Prostate gland (tissue), 2 donors: ENCODE data around the gene NDUFV2. TPM values are rescaled to one million over a fixed set of nuclear protein-coding genes. Genes with fewer than 3 reads are reported as not detected.

Source experiments
- DNase-seq: peaks from one replicate; pipeline ENCODE4 v3.0.0-alpha.2; 2019; ENCODE audit warnings: low spot score
- H3K27ac ChIP-seq, 2 donors: fragments of 200-600 bp; sonication (generic); 2 replicates each; pipeline ENCODE4 v1.5.1; 2017 to 2019
- H3K27me3 ChIP-seq: fragments of 200-600 bp; sonication (generic); replicated peaks from 2 replicates; pipeline ENCODE4 v1.5.1; 2019; ENCODE audit not compliant: insufficient read depth
- H3K36me3 ChIP-seq, 2 donors: fragments of 200-600 bp; sonication (generic); 1 replicate in 1 of 2; 2 replicates in 1 of 2; pipeline versions ENCODE4 v1.5.1 to v1.8.1; 2017 to 2019
- H3K4me1 ChIP-seq: fragments of 200-600 bp; sonication (generic); replicated peaks from 2 replicates; pipeline ENCODE4 v1.5.1; 2019
- H3K4me3 ChIP-seq, 2 donors: fragments of 200-600 bp; sonication (generic); 2 replicates each; pipeline ENCODE4 v1.5.1; 2017 to 2019
- H3K9me3 ChIP-seq: fragments of 200-600 bp; sonication (generic); 2 replicates; pipeline ENCODE4 v1.5.1; 2017
- CTCF ChIP-seq, 4 experiments: fragments of 200-600 bp in 2 of 4; fragments of 450-650 bp in 2 of 4; sonication (generic) in 2 of 4; IDR thresholded peaks; 1 replicate in 3 of 4; 2 replicates in 1 of 4; pipeline ENCODE4 v1.5.1; 2016 to 2019; ENCODE audit warnings: antibody characterized with exemption in 4 of 4, mild to moderate bottlenecking in 2 of 4, moderate library complexity in 2 of 4
- POLR2A ChIP-seq: fragments of 450-650 bp; IDR thresholded peaks from one replicate; pipeline ENCODE4 v1.6.1; 2016; ENCODE audit warnings: antibody characterized with exemption, mild to moderate bottlenecking
- POLR2AphosphoS5 ChIP-seq: sonication (generic); formaldehyde crosslinking; IDR thresholded peaks from one replicate; pipeline ENCODE4 v1.6.1; 2017; ENCODE audit warnings: antibody characterized with exemption
- WGBS: methylation state at CpG from one replicate; pipeline ENCODE4 v1.1.5; 2018; 5-methylcytosine and 5-hydroxymethylcytosine counted together
- intact Hi-C: fragments of 100-400 bp; cut with DNase I; formaldehyde crosslinking; loops from one replicate; pipeline ENCODE4 v1.14.2; 2022
- total RNA-seq, 2 donors: library from RNA; depleted of rRNA; stranded (reverse); fragments of >200 nt; gene quantifications; one replicate each; pipeline ENCODE4 v1.1.0, GENCODE V29; 2016

The NDUFV2 gene
- total RNA-seq, 2 donors from 2014 or later: 114 to 161 TPM

GRCh38 chr18:9096685-9097084, 5.8 kb upstream of the NDUFV2 start:
- DNase-seq: no peak
- no peak overlapping the region for H3K4me3 ChIP-seq
- no peaks in the 10 kb centered on the region for H3K36me3 ChIP-seq
- no peak for TF ChIP-seq POLR2A
- TF ChIP-seq CTCF (IDR thresholded peaks at IDR 0.05): no peak
- TF ChIP-seq POLR2AphosphoS5: no peak
- intact Hi-C loops: no loop called here
- no peaks in the 10 kb centered on the region for H3K4me1 ChIP-seq
- 59% methylated on average over 2 of the region's 2 CpGs for WGBS
- no peaks in the 10 kb centered on the region for H3K27me3 ChIP-seq
- H3K9me3 ChIP-seq: no peaks in the 10 kb centered on the region
- no peak overlapping the region for H3K27ac ChIP-seq

- H3K4me1 ChIP-seq: no peaks in the 10 kb centered on the region
- H3K9me3 ChIP-seq: no peaks in the 10 kb centered on the region
- no peaks in the 10 kb centered on the region for H3K36me3 ChIP-seq
- peak; percentile 24 for DNase-seq
- H3K4me3 ChIP-seq: no peak overlapping the region
- H3K27me3 ChIP-seq: no peaks in the 10 kb centered on the region
- intact Hi-C loops: no loop called here
- H3K27ac ChIP-seq: peak overlapping the region in 1 of 2 donors; percentile 8
- 23% methylated on average over 2 of the region's 2 CpGs for WGBS
- TF ChIP-seq POLR2A (no peak), POLR2AphosphoS5 (peak; percentile 50)
These were observed 5.2 kb upstream of the NDUFV2 start for GRCh38 chr18:9097349-9097748.

- Histone ChIP-seq H3K27ac (no peak overlapping the region), H3K4me3 (no peak overlapping the region), H3K36me3 (no peaks in the 10 kb centered on the region), H3K4me1 (no peaks in the 10 kb centered on the region), H3K9me3 (no peaks in the 10 kb centered on the region), H3K27me3 (no peaks in the 10 kb centered on the region)
- WGBS: 63% methylated on average over 3 of the region's 3 CpGs
- TF ChIP-seq POLR2AphosphoS5 (no peak), CTCF (IDR thresholded peaks at IDR 0.05) (no peak), POLR2A (no peak)
- intact Hi-C loops: no loop called here
- DNase-seq: no peak
These were observed 1.7 kb upstream of the NDUFV2 start for GRCh38 chr18:9100796-9101195.

- Histone ChIP-seq H3K4me3 (peak overlapping the region; percentile 54 to 65), H3K27ac (peak overlapping the region; percentile 92 to 95), H3K27me3 (no peaks in the 10 kb centered on the region), H3K9me3 (no peaks in the 10 kb centered on the region), H3K36me3 (no peaks in the 10 kb centered on the region), H3K4me1 (no peaks in the 10 kb centered on the region)
- DNase-seq: no peak
- WGBS: under 1% methylated on average over 17 of the region's 17 CpGs
- intact Hi-C loops: loop anchor here (1.0 kb wide), 1 partner anchor 35 kb away; no protein-coding TSS in a partner anchor
- TF ChIP-seq CTCF (IDR thresholded peaks at IDR 0.05) (no peak), POLR2AphosphoS5 (no peak), POLR2A (no peak)
These were observed 580 bp upstream of the NDUFV2 start for GRCh38 chr18:9101730-9102507.

GRCh38 chr18:9103376-9103873, 926 bp downstream of the NDUFV2 start:
- TF ChIP-seq POLR2AphosphoS5 (peak; percentile 25), CTCF (IDR thresholded peaks at IDR 0.05) (peak in 3 of 4 experiments; percentile 23 to 48 (median 42)), POLR2A (no peak)
- Histone ChIP-seq H3K4me1 (no peaks in the 10 kb centered on the region), H3K27me3 (no peaks in the 10 kb centered on the region), H3K9me3 (no peaks in the 10 kb centered on the region), H3K36me3 (no peaks in the 10 kb centered on the region), H3K27ac (peak overlapping the region; percentile 92 to 95), H3K4me3 (peak overlapping the region; percentile 54 to 65)
- no peak for DNase-seq
- 1% methylated on average over 4 of the region's 4 CpGs for whole genome bisulfite sequencing
- intact Hi-C loops: no loop called here
